ENCODE data around the gene STXBP3.

DNA sequence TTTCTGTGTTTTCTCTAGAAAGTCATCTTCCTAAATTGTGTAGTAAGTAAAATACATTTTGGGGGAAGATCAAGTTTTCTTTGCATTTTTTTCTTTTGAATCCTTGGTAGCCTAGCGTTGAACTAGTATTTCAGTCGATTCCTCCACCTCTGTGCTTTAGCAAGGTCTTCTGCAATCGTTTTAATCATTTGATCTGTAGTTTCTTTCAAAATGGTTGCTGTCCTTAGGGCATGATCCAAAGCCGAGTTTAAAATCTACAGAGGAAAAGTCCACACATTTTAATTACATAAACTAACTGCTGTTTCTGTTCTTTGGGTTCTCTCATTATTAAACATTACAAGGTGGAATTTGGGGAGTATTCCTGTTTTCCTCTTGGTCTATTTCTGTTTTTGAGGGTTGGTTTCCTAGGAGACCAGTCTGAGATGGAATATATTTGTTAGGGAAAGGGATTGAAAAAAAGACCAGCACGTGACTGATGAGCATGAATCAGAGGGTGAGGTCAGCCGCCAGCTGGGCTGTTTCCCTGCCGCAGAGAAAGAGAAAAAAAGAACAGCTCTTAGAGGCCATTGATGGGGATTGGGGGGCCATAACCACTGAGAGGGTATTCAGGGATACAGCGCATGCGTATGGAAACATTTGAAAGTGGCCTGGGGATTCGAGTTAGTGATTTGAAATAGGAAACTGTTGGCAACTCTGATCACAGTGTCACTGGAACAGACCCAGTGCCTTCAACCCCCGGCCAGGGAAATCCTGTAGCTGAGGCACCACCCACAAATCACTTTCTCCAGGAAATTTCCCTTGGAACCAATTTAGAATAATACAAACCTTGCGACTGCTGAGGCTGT lies 69.8 kb downstream of the STXBP3 start:
- TF ChIP-seq, protein P1, sequence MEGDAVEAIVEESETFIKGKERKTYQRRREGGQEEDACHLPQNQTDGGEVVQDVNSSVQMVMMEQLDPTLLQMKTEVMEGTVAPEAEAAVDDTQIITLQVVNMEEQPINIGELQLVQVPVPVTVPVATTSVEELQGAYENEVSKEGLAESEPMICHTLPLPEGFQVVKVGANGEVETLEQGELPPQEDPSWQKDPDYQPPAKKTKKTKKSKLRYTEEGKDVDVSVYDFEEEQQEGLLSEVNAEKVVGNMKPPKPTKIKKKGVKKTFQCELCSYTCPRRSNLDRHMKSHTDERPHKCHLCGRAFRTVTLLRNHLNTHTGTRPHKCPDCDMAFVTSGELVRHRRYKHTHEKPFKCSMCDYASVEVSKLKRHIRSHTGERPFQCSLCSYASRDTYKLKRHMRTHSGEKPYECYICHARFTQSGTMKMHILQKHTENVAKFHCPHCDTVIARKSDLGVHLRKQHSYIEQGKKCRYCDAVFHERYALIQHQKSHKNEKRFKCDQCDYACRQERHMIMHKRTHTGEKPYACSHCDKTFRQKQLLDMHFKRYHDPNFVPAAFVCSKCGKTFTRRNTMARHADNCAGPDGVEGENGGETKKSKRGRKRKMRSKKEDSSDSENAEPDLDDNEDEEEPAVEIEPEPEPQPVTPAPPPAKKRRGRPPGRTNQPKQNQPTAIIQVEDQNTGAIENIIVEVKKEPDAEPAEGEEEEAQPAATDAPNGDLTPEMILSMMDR (IDR thresholded peaks at IDR 0.05) = no peak
- TF ChIP-seq POLR2A (IDR thresholded peaks at IDR 0.05) = no peak

All from uterus (tissue), 2 donors.